HG03457 (cell line): ENCODE measurements around the gene CCNY.

Experiments
- ATAC-seq: cut with Tn5 transposase; IDR thresholded peaks from one replicate; pipeline ENCODE4 v1.9.1; 2021; ENCODE audit warnings: moderate number of reproducible peaks; ENCODE audit not compliant: unreplicated experiment

CCNY gene

GRCh38 chr10:35448687-35449662, 112.7 kb downstream of the CCNY start:
- no peak for ATAC-seq

GRCh38 chr10:35449944-35450343, 113.6 kb downstream of the CCNY start:
- ATAC-seq: no peak

- ATAC-seq: peak; percentile 95
Measured at GRCh38 chr10:35451151-35452016, 115.1 kb downstream of the CCNY start.

- no peak for ATAC-seq
Measured at GRCh38 chr10:35452171-35452570, 115.9 kb downstream of the CCNY start.

- ATAC-seq: no peak
Measured at GRCh38 chr10:35452847-35453246, 116.5 kb downstream of the CCNY start.

- no peak for ATAC-seq
Measured at GRCh38 chr10:35453855-35454532, 117.7 kb downstream of the CCNY start.

- no peak for ATAC-seq
Measured at GRCh38 chr10:35456153-35456720, 119.9 kb downstream of the CCNY start.

GRCh38 chr10:35456784-35457183, 120.5 kb downstream of the CCNY start:
- ATAC-seq: no peak

- no peak for ATAC-seq
Measured at GRCh38 chr10:35458500-35459448, 122.5 kb downstream of the CCNY start.

GRCh38 chr10:35459449-35459847, 123.1 kb downstream of the CCNY start:
- no peak for ATAC-seq

- no peak for ATAC-seq
Measured at GRCh38 chr10:35460852-35461460, 124.6 kb downstream of the CCNY start.

- peak; percentile 55 for ATAC-seq
Measured at GRCh38 chr10:35462491-35462934, 126.2 kb downstream of the CCNY start.

GRCh38 chr10:35463105-35463867, 127.0 kb downstream of the CCNY start:
- no peak for ATAC-seq

GRCh38 chr10:35463878-35464277, 127.6 kb downstream of the CCNY start:
- ATAC-seq: no peak

GRCh38 chr10:35464825-35465456, 128.6 kb downstream of the CCNY start:
- no peak for ATAC-seq

- no peak for ATAC-seq
Measured at GRCh38 chr10:35465673-35466072, 129.4 kb downstream of the CCNY start.

- ATAC-seq: no peak
Measured at GRCh38 chr10:35466170-35466569, 129.9 kb downstream of the CCNY start.

GRCh38 chr10:35466661-35467060, 130.4 kb downstream of the CCNY start:
- no peak for ATAC-seq
